PC-9 (cell line): ENCODE results near the gene THADA. TPM values are rescaled to one million over a fixed set of nuclear protein-coding genes. Genes with fewer than 3 reads are reported as not detected.

Experiments used
- BruUV-seq: library from RNA; stranded (reverse); fragments of 400-500 nt; replicated peaks from 2 replicates; lab custom pipeline; 2021; lab: Mats Ljungman, UMichigan
- CTCF ChIA-PET: fragments of 300-600 bp; sonication (Branson Sonifier 250); formaldehyde crosslinking; loops from one replicate; lab custom pipeline; 2022; ENCODE audit warnings: antibody characterized with exemption; lab: Charles Lee
- POLR2A ChIA-PET: fragments of 300-600 bp; sonication (Branson Sonifier 250); formaldehyde crosslinking; loops from one replicate; lab custom pipeline; 2022; ENCODE audit warnings: antibody characterized with exemption; ENCODE audit not compliant: unreplicated experiment; lab: Charles Lee
- DNase-seq, 2 experiments: peaks; one replicate each; pipeline versions ENCODE4 v3.0.0 to v3.0.0-alpha.2; 2015 to 2022; ENCODE audit warnings: mixed read lengths in 1 of 2
- H2AFZ ChIP-seq: fragments of 200-600 bp; sonication (generic); 2 replicates; pipeline ENCODE4 v1.8.1; 2017; ENCODE audit warnings: antibody characterized with exemption
- H3F3A ChIP-seq: fragments of 200-600 bp; sonication (generic); 2 replicates; pipeline ENCODE4 v1.8.1; 2017; ENCODE audit warnings: antibody characterized with exemption, mild to moderate bottlenecking, low read depth; ENCODE audit not compliant: insufficient read depth
- H3K27ac ChIP-seq: fragments of 200-600 bp; sonication (generic); 2 replicates; pipeline ENCODE4 v1.6.1; 2016; ENCODE audit warnings: mixed run types
- H3K27me3 ChIP-seq: fragments of 200-600 bp; sonication (generic); 2 replicates; pipeline ENCODE4 v1.6.1; 2016; ENCODE audit warnings: low read depth, mixed run types; ENCODE audit not compliant: insufficient read depth
- H3K36me3 ChIP-seq: fragments of 200-600 bp; sonication (generic); 2 replicates; pipeline ENCODE4 v1.6.1; 2016; ENCODE audit warnings: low read depth, mixed run types
- H3K4me1 ChIP-seq: fragments of 200-600 bp; sonication (generic); replicated peaks from 2 replicates; pipeline ENCODE4 v1.6.1; 2016; ENCODE audit warnings: mixed run types; ENCODE audit not compliant: insufficient read depth
- H3K4me2 ChIP-seq: fragments of 200-600 bp; sonication (generic); 2 replicates; pipeline ENCODE4 v1.6.1; 2017; ENCODE audit warnings: mixed run types
- H3K4me3 ChIP-seq: fragments of 200-600 bp; sonication (generic); 2 replicates; pipeline ENCODE4 v1.6.1; 2016; ENCODE audit warnings: mixed run types
- H3K79me2 ChIP-seq: fragments of 200-600 bp; sonication (generic); 2 replicates; pipeline ENCODE4 v1.6.1; 2017; ENCODE audit warnings: low read depth, mixed run types
- H3K9me2 ChIP-seq: fragments of 200-600 bp; sonication (generic); 2 replicates; pipeline ENCODE4 v1.8.1; 2017; ENCODE audit warnings: mild to moderate bottlenecking; ENCODE audit not compliant: insufficient read depth
- H3K9me3 ChIP-seq: fragments of 200-600 bp; sonication (generic); 2 replicates; pipeline ENCODE4 v1.8.1; 2016; ENCODE audit warnings: low read depth; ENCODE audit not compliant: insufficient read depth
- H4K20me1 ChIP-seq: fragments of 200-600 bp; sonication (generic); 2 replicates; pipeline ENCODE4 v1.8.1; 2017; ENCODE audit not compliant: insufficient read depth
- CTCF ChIP-seq: fragments of 200-600 bp; sonication (generic); conservative IDR thresholded peaks from 2 replicates; pipeline ENCODE4 v1.6.1; 2017; ENCODE audit warnings: mixed run types, antibody characterized with exemption, mild to moderate bottlenecking, moderate library complexity
- EZH2 ChIP-seq: fragments of 200-600 bp; sonication (generic); IDR thresholded peaks from 2 replicates; pipeline ENCODE4 v1.8.0; 2017; ENCODE audit warnings: antibody characterized with exemption, low read depth
- intact Hi-C: fragments of 100-400 bp; cut with micrococcal nuclease; formaldehyde crosslinking; loops from one replicate; pipeline ENCODE4 v1.10.0; 2022; ENCODE audit not compliant: unreplicated experiment
- total RNA-seq: library from RNA; stranded (reverse); gene quantifications from 2 replicates; pipeline ENCODE4 v1.2.3, GENCODE V29; 2021

THADA gene
- total RNA-seq, 1 experiment from 2014 or later: 28.1 TPM

- ChIA-PET POLR2A (no interaction called here), CTCF (interaction anchor here (0.6 kb wide), 1 partner anchor 133 kb away, joined by 3 read pairs; no protein-coding TSS in a partner anchor)
- H3K9me3 ChIP-seq: no peaks in the 10 kb centered on the region; the same call in 1 of the 2 replicates
- no peaks in the 10 kb centered on the region for H3K79me2 ChIP-seq
- no peaks in the 10 kb centered on the region for H3K27me3 ChIP-seq
- BruUV-seq: no TSS peak
- H3K27ac ChIP-seq: no peak overlapping the region
- no peaks in the 10 kb centered on the region for H3K36me3 ChIP-seq
- TF ChIP-seq CTCF: no peak
- no peak for DNase-seq
- no peaks in the 10 kb centered on the region for H3F3A ChIP-seq
- H3K4me2 ChIP-seq: no peak overlapping the region
- H3K4me3 ChIP-seq: no peak overlapping the region
- H3K4me1 ChIP-seq: no peaks in the 10 kb centered on the region
- H4K20me1 ChIP-seq: no peaks in the 10 kb centered on the region
- intact Hi-C loops: no loop called here
- no peak overlapping the region for H2AFZ ChIP-seq
- no peaks in the 10 kb centered on the region for H3K9me2 ChIP-seq
Observed at GRCh38 chr2:43360137-43360536, 235.7 kb downstream of the THADA start.

GRCh38 chr2:43358410-43359201 is 237.2 kb downstream of the THADA start:
- H3K4me2 ChIP-seq: no peak overlapping the region
- intact Hi-C loops: no loop called here

GRCh38 chr2:43356774-43357173 is 239.1 kb downstream of the THADA start:
- Histone ChIP-seq H3K27me3 (no peaks in the 10 kb centered on the region), H4K20me1 (no peaks in the 10 kb centered on the region), H3K9me2 (no peaks in the 10 kb centered on the region), H3K79me2 (no peaks in the 10 kb centered on the region), H3F3A (no peaks in the 10 kb centered on the region), H3K36me3 (no peaks in the 10 kb centered on the region), H2AFZ (no peak overlapping the region), H3K4me2 (no peak overlapping the region), H3K4me1 (no peaks in the 10 kb centered on the region), H3K4me3 (no peak overlapping the region), H3K9me3 (no peaks in the 10 kb centered on the region; the same call in 1 of the 2 replicates), H3K27ac (no peak overlapping the region)
- CTCF ChIA-PET: no interaction called here
- intact Hi-C loops: no loop called here
- no TSS peak for BruUV-seq
- no peak for DNase-seq
- POLR2A ChIA-PET: no interaction called here
- no peak for TF ChIP-seq EZH2
- TF ChIP-seq CTCF: no peak

More at GRCh38 chr2:43358410-43359201, 237.2 kb downstream of the THADA start:
- Histone ChIP-seq H3K79me2 (no peaks in the 10 kb centered on the region), H3K4me3 (no peak overlapping the region), H3F3A (no peaks in the 10 kb centered on the region), H3K27ac (no peak overlapping the region), H2AFZ (no peak overlapping the region), H3K9me2 (no peaks in the 10 kb centered on the region), H3K4me1 (no peaks in the 10 kb centered on the region), H3K36me3 (no peaks in the 10 kb centered on the region), H4K20me1 (no peaks in the 10 kb centered on the region), H3K9me3 (no peaks in the 10 kb centered on the region; the same call in 1 of the 2 replicates), H3K27me3 (no peaks in the 10 kb centered on the region)
- ChIA-PET POLR2A (no interaction called here), CTCF (no interaction called here)
- no peak for TF ChIP-seq EZH2
- TF ChIP-seq CTCF: no peak
- no TSS peak for BruUV-seq
- no peak for DNase-seq
